Hippocampal formation (tissue), 2 donors: Measurements from ENCODE around the gene MACROD1.

Experiments used
- DNase-seq, 2 donors: peaks; one replicate each; lab custom pipeline; 2025; lab: John Stamatoyannopoulos, UW

The MACROD1 gene

GRCh38 chr11:64131683-64132190 is 34.2 kb downstream of the MACROD1 start:
- no peak for DNase-seq

DNA sequence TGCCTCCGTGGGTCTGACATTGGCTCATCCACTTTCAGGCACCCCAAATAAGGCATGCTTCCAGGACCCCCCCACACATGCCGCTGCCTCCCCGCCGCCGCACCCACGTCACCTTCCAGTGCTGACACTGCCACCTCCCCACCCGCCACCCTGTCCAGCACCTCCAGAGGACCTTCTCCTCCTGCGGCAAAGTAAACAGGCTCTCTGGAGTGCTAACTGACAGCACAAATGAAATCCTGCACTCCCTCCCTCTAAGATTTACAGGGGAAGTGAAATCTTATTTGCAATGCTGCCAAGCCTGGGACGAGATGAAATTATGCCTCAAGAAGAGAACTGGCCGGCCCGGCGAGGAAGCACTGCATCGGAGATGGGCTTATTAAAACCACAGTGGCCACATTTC is 35.3 kb downstream of the MACROD1 start:
- no peak for DNase-seq

GRCh38 chr11:64129403-64129802 is 36.5 kb downstream of the MACROD1 start:
- no peak for DNase-seq

GRCh38 chr11:64128255-64129006 is 37.5 kb downstream of the MACROD1 start:
- no peak for DNase-seq

GRCh38 chr11:64127267-64128072 is 38.4 kb downstream of the MACROD1 start:
- DNase-seq: no peak

- no peak for DNase-seq
These were observed 39.1 kb downstream of the MACROD1 start for GRCh38 chr11:64126796-64127195.

DNA sequence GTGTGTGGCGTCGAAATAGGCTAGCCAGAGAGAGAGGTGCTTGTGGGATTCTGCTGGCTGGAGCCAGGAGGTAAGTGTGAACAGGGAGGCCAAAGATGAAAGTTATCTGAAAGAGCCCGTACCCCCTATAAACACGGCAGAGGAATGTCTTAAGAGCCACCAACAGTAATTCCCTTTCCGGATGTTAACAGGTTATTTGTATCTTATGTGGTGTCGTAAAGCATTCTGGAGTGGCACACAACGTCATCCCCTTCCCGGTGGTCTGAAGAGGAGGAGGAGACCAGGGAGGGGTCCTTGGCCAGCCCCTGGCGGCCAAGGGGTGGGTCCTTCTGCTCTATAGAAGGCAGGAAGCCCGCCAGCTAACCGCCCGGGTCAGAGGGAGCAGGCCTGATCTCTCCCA is 39.5 kb downstream of the MACROD1 start:
- no peak for DNase-seq

DNA sequence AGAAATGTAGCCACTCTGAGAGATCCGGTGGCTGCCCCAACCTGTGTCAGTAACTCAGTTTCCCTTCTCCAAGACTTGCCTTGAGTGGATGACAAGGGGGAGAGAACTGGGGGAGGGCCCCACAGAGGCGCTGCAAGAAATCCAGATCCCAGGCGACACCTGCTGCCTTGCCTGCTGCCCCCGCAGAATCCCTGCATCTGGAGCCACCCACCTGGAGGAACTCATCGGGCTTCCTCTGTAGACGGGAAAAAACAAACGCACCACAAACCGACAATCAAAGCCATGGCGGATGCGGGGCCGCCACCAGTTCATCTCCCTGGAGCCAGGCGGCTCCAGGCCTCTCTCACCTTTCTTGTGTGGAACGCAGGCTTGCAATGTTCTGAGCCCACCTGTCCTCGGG is 40.2 kb downstream of the MACROD1 start:
- no peak for DNase-seq

- DNase-seq: no peak
These were observed 41.8 kb downstream of the MACROD1 start for GRCh38 chr11:64124147-64124546.

GRCh38 chr11:64123679-64124078 is 42.2 kb downstream of the MACROD1 start:
- no peak for DNase-seq

GRCh38 chr11:64122411-64123410 is 43.2 kb downstream of the MACROD1 start:
- no peak for DNase-seq

GRCh38 chr11:64121663-64122410 is 44.1 kb downstream of the MACROD1 start:
- no peak for DNase-seq

- no peak for DNase-seq
These were observed 44.9 kb downstream of the MACROD1 start for GRCh38 chr11:64120951-64121569.

GRCh38 chr11:64119700-64120099 is 46.2 kb downstream of the MACROD1 start:
- no peak for DNase-seq

GRCh38 chr11:64118876-64119665 is 46.8 kb downstream of the MACROD1 start:
- no peak for DNase-seq

DNA sequence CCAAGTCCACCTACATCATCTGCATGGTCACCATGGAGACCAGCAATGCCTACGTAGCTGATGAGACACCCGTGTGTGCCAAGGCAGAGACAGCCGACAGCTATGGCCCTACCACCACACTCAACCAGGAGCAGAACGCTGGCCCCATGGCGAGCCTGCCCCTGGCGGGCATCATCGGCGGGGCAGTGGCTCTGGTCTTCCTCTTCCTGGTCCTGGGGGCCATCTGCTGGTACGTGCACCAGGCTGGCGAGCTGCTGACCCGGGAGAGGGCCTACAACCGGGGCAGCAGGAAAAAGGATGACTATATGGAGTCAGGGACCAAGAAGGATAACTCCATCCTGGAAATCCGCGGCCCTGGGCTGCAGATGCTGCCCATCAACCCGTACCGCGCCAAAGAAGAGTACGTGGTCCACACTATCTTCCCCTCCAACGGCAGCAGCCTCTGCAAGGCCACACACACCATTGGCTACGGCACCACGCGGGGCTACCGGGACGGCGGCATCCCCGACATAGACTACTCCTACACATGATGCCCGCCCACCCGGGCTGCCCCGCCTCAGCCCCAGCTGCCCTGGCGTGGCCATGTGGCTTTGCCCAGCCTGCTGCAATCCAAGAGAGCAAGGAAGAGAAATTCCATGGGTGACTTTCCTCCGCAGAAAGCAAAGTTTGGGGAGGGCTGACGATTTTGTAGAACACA is 48.0 kb downstream of the MACROD1 start:
- DNase-seq: no peak

GRCh38 chr11:64115531-64116522 is 50.1 kb downstream of the MACROD1 start:
- no peak for DNase-seq

DNA sequence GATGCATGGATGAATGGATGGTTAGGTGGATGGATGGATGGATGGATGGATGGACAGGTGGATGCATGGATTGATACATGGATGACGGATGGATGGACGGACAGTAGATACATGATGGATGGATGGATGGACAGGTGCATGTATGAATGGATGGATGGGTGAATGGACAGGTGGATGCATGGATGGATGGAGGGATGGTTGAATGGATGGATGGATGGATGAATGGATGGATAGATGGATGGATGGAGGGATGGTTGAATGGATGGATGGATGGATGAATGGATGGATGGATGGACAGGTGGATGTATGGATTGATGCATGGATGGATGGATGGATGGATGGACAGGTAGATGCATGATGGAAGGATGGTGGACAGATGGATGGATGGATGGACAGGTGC is 51.7 kb downstream of the MACROD1 start:
- DNase-seq: no peak
